Measurements from ENCODE around the gene SYTL1.
A peak's percentile ranks its signal among the peaks of the same experiment; 100 is the strongest.

SYTL1 gene

GRCh38 chr1:27364696-27365371 is 23.0 kb downstream of the SYTL1 start:
- no peak for DNase-seq (ENCODE audit: low spot score)

- peak; percentile 97 for DNase-seq (ENCODE audit: low spot score)
These were observed 23.7 kb downstream of the SYTL1 start for GRCh38 chr1:27365372-27366112.

GRCh38 chr1:27366113-27366410 is 24.2 kb downstream of the SYTL1 start:
- peak; percentile 82 for DNase-seq (ENCODE audit: low spot score)

- DNase-seq (ENCODE audit: low spot score), result peak; percentile 92
These were observed 24.8 kb downstream of the SYTL1 start, which contains the start of gene MAP3K6 for GRCh38 chr1:27366411-27367159. MAP3K6 (minus strand) TSS chr1:27366961; CDS start chr1:27366597, 364 bp downstream.

GRCh38 chr1:27367160-27367650 is 25.4 kb downstream of the SYTL1 start:
- DNase-seq (ENCODE audit: low spot score), result no peak

- DNase-seq (ENCODE audit: low spot score), result peak; percentile 22
These were observed 27.2 kb downstream of the SYTL1 start for GRCh38 chr1:27368869-27369582.

- no peak for DNase-seq (ENCODE audit: low spot score)
These were observed 30.4 kb downstream of the SYTL1 start for GRCh38 chr1:27372022-27372807.

- peak; percentile 27 for DNase-seq (ENCODE audit: low spot score)
These were observed 31.2 kb downstream of the SYTL1 start for GRCh38 chr1:27372808-27373690.

GRCh38 chr1:27374362-27375086 is 32.7 kb downstream of the SYTL1 start, which contains the start of gene FCN3:
FCN3 (minus strand) TSS chr1:27374824; CDS start chr1:27374818, 6 bp downstream.
- no peak for DNase-seq (ENCODE audit: low spot score)

- no peak for DNase-seq (ENCODE audit: low spot score)
These were observed 36.1 kb downstream of the SYTL1 start for GRCh38 chr1:27377760-27378495.

- DNase-seq (ENCODE audit: low spot score), result no peak
These were observed 37.8 kb downstream of the SYTL1 start for GRCh38 chr1:27379564-27380122.

- peak; percentile 57 for DNase-seq (ENCODE audit: low spot score)
These were observed 38.4 kb downstream of the SYTL1 start for GRCh38 chr1:27380224-27380623.

- DNase-seq (ENCODE audit: low spot score), result no peak
These were observed 39.2 kb downstream of the SYTL1 start for GRCh38 chr1:27380766-27381733.

GRCh38 chr1:27381969-27382762 is 40.3 kb downstream of the SYTL1 start:
- no peak for DNase-seq (ENCODE audit: low spot score)

GRCh38 chr1:27383039-27383605 is 41.3 kb downstream of the SYTL1 start, which contains the start of gene CD164L2:
CD164L2 (minus strand) TSS chr1:27383333; CDS start chr1:27383239, 94 bp downstream.
- no peak for DNase-seq (ENCODE audit: low spot score)

GRCh38 chr1:27383661-27384060 is 41.8 kb downstream of the SYTL1 start:
- no peak for DNase-seq (ENCODE audit: low spot score)

Data from AG20443 (cell line).